ENCODE measurements around the gene GIMAP5. TPM values are rescaled to one million over a fixed set of nuclear protein-coding genes. Genes with fewer than 3 reads are reported as not detected.
A peak's percentile ranks its signal among the peaks of the same experiment; 100 is the strongest.

The GIMAP5 gene
- polyA plus RNA-seq, 1 of the 3 experiments (the other 2 are of a cell fraction) = not detected

GRCh38 chr7:150753826-150754603 lies 16.8 kb downstream of the GIMAP5 start:
- Histone ChIP-seq H3K27me3 (ENCODE audit: insufficient read depth) (peaks cover 8% of the 10 kb centered on the region; the same call in 1 of the 2 replicates), H3K36me3 (replicated peaks in 1 of 2; ENCODE audit: control insufficient read depth in 1 of 2, insufficient read depth in 2 of 2, low read length in 1 of 2) (no peaks in the 10 kb centered on the region), H2AFZ (ENCODE audit: low read depth) (no peak overlapping the region), H3K4me2 (no peak overlapping the region), H3K9me3 (no peaks in the 10 kb centered on the region), H4K20me1 (ENCODE audit: insufficient read depth) (no peaks in the 10 kb centered on the region), H3K9me2 (no peaks in the 10 kb centered on the region), H3K4me3 (ENCODE audit: low read depth in 2 of 2, low read length in 1 of 2) (no peak overlapping the region), H3K27ac (ENCODE audit: low read depth in 2 of 2, low read length in 1 of 2) (no peak overlapping the region), H3K4me1 (ENCODE audit: control insufficient read depth in 1 of 2, insufficient read depth in 2 of 2, low read depth in 1 of 2, low read length in 1 of 2) (no peaks in the 10 kb centered on the region), H3F3A (replicated peaks; ENCODE audit: insufficient read depth) (peaks cover 3% of the 10 kb centered on the region), H3K9ac (no peak overlapping the region), H3K79me2 (ENCODE audit: insufficient read depth) (no peaks in the 10 kb centered on the region)
- ChIA-PET CTCF (interaction anchor here (0.6 to 1.6 kb wide), 10 partner anchors 10 to 468 kb away, joined by 3 to 5 read pairs (median 3); partner anchors contain the start of gene GIMAP8), POLR2A (no interaction called here)
- TF ChIP-seq RAD21 (IDR thresholded peaks at IDR 0.05; ENCODE audit: low read length) = peak; percentile 65
- peak; percentile 38 for TF ChIP-seq SMC3 (IDR thresholded peaks at IDR 0.05; ENCODE audit: low read depth, low read length)
- TF ChIP-seq CTCF (IDR thresholded peaks at IDR 0.05) = peak; percentile 45
- no peak for TF ChIP-seq FOSL2 (IDR thresholded peaks at IDR 0.05; ENCODE audit: borderline replicate concordance, low read depth)
- TF ChIP-seq RCOR1 (IDR thresholded peaks at IDR 0.05; ENCODE audit: low read length) = no peak
- WGBS (ENCODE audit: low lambda C conversion rate) = 6% methylated on average over 3 of the region's 3 CpGs
- DNase-seq = peak; percentile 68

- POLR2A ChIA-PET = no interaction called here
- peaks cover 8% of the 10 kb centered on the region; the same call in 1 of the 2 replicates for H3K27me3 ChIP-seq (ENCODE audit: insufficient read depth)
- no peaks in the 10 kb centered on the region for H3K9me3 ChIP-seq
- DNase-seq = no peak
- CTCF ChIA-PET = interaction anchor here (0.7 to 1.6 kb wide), 5 partner anchors 10 to 469 kb away, joined by 3 to 5 read pairs (median 4); no protein-coding TSS in a partner anchor
- peaks cover 3% of the 10 kb centered on the region for H3F3A ChIP-seq (replicated peaks; ENCODE audit: insufficient read depth)
- no peak overlapping the region for H3K9ac ChIP-seq
- no peaks in the 10 kb centered on the region for H3K4me1 ChIP-seq (ENCODE audit: control insufficient read depth in 1 of 2, insufficient read depth in 2 of 2, low read depth in 1 of 2, low read length in 1 of 2)
- no peaks in the 10 kb centered on the region for H4K20me1 ChIP-seq (ENCODE audit: insufficient read depth)
- no peaks in the 10 kb centered on the region for H3K9me2 ChIP-seq
- H2AFZ ChIP-seq (ENCODE audit: low read depth) = no peak overlapping the region
- TF ChIP-seq TEAD4 (IDR thresholded peaks at IDR 0.05; ENCODE audit: borderline replicate concordance, insufficient read depth) (no peak), SMC3 (IDR thresholded peaks at IDR 0.05; ENCODE audit: low read depth, low read length) (no peak), JUND (IDR thresholded peaks at IDR 0.05) (no peak), FOXM1 (IDR thresholded peaks at IDR 0.05; ENCODE audit: low read depth) (no peak), RFX5 (IDR thresholded peaks at IDR 0.05; ENCODE audit: low read length) (no peak), GABPA (IDR thresholded peaks at IDR 0.05; ENCODE audit: low read depth) (no peak), MEF2A (IDR thresholded peaks at IDR 0.05; ENCODE audit: borderline replicate concordance, low read depth) (no peak), NFIC (IDR thresholded peaks at IDR 0.05; ENCODE audit: borderline replicate concordance) (no peak), SIN3A (IDR thresholded peaks at IDR 0.05; ENCODE audit: borderline replicate concordance, low read depth, low read length) (no peak), TAF1 (IDR thresholded peaks at IDR 0.05; ENCODE audit: borderline replicate concordance, low read depth, low read length) (no peak), NRF1 (IDR thresholded peaks at IDR 0.05; ENCODE audit: low read depth, low read length) (no peak), EP300 (IDR thresholded peaks at IDR 0.05; ENCODE audit: borderline replicate concordance in 1 of 2, low read depth in 1 of 2, low read length in 1 of 2) (no peak), RCOR1 (IDR thresholded peaks at IDR 0.05; ENCODE audit: low read length) (no peak), FOSL2 (IDR thresholded peaks at IDR 0.05; ENCODE audit: borderline replicate concordance, low read depth) (no peak), YY1 (IDR thresholded peaks at IDR 0.05; ENCODE audit: low read depth) (no peak), FOXJ3 (CRISPR knock-in tag; IDR thresholded peaks at IDR 0.05) (no peak), GATA2 (CRISPR knock-in tag; IDR thresholded peaks at IDR 0.05) (no peak)
- TF ChIP-seq, protein P1, sequence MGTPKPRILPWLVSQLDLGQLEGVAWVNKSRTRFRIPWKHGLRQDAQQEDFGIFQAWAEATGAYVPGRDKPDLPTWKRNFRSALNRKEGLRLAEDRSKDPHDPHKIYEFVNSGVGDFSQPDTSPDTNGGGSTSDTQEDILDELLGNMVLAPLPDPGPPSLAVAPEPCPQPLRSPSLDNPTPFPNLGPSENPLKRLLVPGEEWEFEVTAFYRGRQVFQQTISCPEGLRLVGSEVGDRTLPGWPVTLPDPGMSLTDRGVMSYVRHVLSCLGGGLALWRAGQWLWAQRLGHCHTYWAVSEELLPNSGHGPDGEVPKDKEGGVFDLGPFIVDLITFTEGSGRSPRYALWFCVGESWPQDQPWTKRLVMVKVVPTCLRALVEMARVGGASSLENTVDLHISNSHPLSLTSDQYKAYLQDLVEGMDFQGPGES (IDR thresholded peaks at IDR 0.05; ENCODE audit: low read depth, low read length) = no peak
- H3K79me2 ChIP-seq (ENCODE audit: insufficient read depth) = no peaks in the 10 kb centered on the region
- no peak overlapping the region for H3K27ac ChIP-seq (ENCODE audit: low read depth in 2 of 2, low read length in 1 of 2)
- no peak overlapping the region for H3K4me3 ChIP-seq (ENCODE audit: low read depth in 2 of 2, low read length in 1 of 2)
- no peak overlapping the region for H3K4me2 ChIP-seq
- H3K36me3 ChIP-seq (replicated peaks in 1 of 2; ENCODE audit: control insufficient read depth in 1 of 2, insufficient read depth in 2 of 2, low read length in 1 of 2) = no peaks in the 10 kb centered on the region
These were observed 17.7 kb downstream of the GIMAP5 start for GRCh38 chr7:150754951-150755350.
